HG03039 (cell line): Measurements from ENCODE around the gene OR2V2.
A peak's percentile ranks its signal among the peaks of the same experiment; 100 is the strongest.
"Not testable (repeated sequence)": the region's sequence is repeated elsewhere in the genome, so short reads cannot be mapped to it uniquely, and the experiment has no call there.

Experiments
- ATAC-seq: cut with Tn5 transposase; IDR thresholded peaks from one replicate; pipeline ENCODE4 v1.9.1; 2021; ENCODE audit warnings: mild to moderate bottlenecking, moderate library complexity; ENCODE audit not compliant: unreplicated experiment

Gene OR2V2

DNA sequence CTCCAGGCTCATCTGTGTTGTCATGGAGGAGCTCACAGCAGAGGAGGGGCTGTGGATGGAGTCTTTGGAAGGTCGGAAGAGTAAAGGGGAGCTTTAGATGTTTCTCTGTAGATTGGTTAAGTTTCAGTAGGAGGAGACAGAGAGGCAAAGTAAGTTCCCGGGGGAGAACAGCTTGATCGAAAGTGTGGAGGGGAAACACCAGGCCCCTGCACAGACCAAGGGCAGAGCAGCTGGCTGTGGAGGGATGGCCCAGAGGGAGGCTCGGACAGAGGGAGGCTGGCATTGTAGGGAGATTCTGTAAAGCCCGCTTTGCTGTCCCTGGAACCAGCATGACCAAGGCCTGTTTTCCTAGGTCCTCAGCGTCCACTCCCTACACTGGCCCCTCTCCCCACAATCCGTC lies 5.3 kb upstream of the OR2V2 start:
- ATAC-seq, result no peak

GRCh38 chr5:181145133-181145532 lies 2.3 kb upstream of the OR2V2 start:
- ATAC-seq, result no peak

DNA sequence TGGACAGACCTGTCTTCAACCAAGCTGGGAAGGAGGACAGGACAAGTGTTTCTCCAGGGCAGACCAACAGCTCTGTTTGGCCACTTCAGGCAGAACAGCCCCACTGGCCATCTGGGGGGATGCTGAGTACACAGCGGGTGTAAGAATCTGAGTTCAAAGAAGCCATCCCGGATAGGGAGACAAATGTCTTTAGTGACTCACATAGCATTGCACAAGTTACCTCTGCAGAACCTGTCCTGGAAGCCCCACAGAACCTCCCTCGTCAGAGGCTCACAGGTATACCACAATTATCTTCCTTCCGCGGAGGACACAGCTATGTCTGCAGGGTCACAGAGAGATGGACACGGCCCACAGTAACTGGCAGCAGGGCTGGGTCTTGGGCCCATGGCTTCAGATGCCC lies 2.0 kb downstream of the OR2V2 start:
- ATAC-seq, result no peak

GRCh38 chr5:181149806-181150733 lies 2.7 kb downstream of the OR2V2 start:
- no peak for ATAC-seq

DNA sequence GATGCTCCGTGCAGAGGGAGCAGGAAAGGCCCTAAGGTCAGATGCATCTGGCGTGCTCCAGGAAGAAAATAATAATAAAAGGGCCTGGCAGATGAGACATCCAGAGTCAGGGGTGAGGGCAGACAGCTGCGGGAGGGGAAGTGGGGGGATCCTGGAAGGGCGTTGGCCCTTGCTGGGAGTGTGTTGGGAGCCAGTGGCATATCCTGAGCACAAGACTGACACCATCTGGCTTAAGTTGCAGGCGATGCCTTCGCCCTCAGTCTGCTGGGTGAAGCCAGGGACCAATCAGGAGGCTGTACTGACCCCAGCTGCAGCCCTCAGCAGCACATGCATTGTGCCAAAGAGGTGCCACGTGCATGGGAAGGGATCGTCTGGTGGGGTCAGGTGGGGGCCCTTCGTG lies 3.8 kb downstream of the OR2V2 start:
- ATAC-seq, result no peak

GRCh38 chr5:181152406-181152805 lies 5.0 kb downstream of the OR2V2 start:
- ATAC-seq, result no peak

DNA sequence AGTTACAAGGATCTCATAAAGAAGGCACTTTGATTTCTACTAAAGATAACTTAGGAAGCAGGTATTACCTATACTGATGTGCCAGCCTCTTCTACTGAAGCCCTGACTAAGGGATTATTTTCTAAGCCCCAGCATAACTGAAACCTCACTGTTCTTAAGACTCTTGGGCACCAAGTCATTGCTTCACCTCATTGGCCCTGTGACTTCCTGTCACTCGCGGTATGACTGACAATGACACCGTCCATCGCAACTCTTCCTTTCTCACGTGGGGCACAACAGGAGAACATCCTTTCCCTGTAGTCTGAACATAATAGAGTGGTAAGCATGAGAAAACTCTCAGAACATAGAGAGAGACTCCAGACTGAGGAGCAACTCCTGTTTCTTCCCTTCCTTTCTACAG lies 6.4 kb downstream of the OR2V2 start:
- ATAC-seq, result no peak

DNA sequence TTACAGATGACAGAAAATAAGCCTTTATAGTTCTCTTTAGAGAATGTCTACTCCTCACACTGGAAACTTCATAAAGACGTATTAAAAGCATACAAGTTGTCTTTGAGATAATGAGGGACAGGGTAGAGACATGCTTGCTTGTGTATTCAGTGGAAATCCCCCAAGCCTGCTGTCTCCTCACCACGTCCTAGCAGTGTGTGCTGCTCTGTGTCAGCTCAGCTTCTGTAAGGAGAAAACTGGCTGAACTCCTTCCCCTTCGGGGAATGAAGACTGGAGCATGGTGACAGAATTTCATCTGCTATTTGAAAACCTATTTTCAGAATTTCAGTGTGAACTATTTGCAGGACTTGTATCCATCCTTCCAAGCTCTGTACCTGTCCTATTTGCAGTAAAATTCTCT lies 9.4 kb downstream of the OR2V2 start:
- no peak for ATAC-seq

GRCh38 chr5:181158869-181159268 lies 11.5 kb downstream of the OR2V2 start:
- ATAC-seq, result no peak

DNA sequence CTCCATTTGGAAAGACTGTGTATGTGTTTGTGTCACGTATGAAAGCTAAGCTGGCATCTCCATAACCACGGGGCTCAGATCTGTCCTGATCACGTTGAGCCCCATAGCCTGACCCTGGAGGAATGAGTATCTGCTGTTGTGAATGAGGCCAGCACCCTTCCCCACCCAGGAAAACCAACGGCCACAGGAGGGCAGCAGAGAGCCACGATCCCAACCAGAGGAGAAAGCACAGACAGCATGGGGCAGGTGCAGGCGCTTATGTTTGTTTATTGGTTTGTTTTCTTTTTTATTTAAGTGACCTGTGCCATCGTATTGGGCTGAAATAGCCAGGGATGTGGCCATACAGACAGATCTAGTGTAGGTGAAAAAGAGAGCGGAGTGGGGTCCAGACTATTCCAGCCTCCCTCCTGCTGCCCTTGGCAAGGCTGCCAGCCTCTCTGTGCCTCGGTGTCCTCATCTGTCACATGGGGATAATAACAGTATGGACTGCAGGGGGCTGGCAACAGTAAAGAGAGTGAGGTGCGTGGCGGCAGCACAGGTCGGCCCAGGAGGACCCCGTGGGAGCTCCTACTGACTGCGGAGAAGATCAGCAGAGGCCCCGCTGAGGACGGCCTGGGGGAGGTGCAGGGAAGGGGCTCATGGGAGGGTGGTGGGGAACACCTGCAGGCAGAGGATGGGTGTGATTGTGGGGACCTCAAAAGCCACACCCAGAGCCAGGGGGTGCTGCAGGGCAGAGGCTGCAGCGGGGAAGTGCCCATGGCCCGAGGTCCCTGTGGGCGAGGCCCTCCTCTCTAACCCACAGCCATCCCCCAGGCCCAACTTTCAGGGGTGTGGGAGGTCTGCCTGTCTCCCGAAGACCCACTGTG lies 12.1 kb downstream of the OR2V2 start:
- ATAC-seq, result peak; percentile 48

GRCh38 chr5:181160152-181160754 lies 12.9 kb downstream of the OR2V2 start:
- ATAC-seq, result peak; percentile 53

DNA sequence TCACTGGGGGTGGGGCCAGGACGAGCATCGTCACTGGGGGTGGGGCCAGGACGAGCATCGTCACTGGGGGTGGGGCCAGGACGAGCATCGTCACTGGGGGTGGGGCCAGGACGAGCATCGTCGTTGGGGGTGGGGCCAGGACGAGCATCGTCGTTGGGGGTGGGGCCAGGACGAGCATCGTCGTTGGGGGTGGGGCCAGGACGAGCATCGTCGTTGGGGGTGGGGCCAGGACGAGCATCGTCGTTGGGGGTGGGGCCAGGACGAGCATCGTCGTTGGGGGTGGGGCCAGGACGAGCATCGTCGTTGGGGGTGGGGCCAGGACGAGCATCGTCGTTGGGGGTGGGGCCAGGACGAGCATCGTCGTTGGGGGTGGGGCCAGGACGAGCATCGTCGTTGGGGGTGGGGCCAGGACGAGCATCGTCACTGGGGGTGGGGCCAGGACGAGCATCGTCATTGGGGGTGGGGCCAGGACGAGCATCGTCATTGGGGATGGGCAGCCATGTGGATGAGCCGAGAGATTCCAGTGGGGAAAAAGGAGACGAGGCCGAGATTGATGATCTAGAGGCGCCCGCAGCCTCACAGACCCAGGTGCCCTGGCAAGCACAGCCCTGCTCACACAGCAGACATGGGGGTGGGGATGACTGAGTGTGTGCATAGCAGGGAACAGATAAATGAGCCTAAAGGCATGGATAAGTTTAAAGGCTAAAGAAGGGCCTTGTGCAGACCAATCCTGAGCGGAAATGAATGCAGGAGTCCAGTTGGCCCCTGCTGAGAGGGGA lies 13.6 kb downstream of the OR2V2 start:
- ATAC-seq, result not testable (repeated sequence)

DNA sequence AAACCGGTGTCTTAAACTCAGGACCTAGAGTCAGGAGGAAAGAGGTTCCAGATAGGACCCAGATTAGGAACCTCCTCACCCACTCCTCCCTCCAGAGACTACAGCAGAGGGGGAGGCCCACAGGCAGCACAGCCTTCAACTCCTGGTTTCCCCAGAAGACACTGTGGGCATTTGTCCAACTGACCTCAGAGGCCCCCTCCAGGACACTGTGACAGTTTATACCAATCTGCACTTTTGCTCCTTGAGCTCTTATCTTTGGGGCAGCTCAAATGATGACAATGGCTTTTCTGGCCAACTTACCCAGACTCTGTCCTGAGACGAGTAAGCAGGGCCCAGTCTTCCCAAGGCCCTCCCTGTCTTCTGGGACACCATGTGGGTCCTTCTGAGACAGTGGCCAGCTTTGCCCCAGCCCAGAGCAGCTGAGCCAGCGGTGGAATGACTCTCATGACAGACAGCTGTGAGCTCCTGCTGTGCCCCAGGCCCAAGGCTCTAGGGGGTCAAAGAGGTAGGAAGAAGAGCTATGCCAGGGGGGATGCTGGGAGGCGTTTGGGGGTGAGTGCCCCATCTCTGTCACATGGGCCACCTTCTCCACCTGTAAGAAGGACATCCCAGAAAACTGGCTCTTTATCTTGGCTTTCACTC lies 14.3 kb downstream of the OR2V2 start:
- ATAC-seq, result no peak

DNA sequence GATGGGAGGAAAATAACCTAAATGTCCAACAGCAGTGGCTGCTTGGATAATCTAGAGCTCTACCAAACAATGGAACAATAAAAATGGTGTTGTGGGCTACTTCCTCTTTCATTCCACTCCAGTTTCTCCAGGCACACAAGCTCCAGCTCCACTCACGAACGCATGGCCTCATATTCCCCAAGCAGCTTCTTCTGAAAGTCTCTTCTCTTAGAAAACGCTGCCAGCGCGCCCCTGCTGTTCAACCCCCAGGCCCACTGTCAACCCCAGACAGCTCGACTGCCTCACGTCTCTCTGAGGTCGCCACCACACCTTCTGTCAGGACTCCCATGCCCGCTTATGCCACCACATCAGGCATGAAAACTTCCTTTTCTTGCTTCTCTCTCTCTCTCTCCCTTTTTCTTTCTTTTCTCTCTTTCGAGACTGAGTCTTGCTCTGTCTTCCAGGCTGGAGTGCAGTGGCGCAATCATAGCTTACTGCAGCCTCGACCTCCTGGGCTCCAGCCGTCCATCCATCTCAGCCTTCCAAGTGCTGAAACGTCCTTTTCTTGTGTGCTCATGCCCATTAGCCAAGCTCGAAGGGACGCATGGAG lies 16.2 kb downstream of the OR2V2 start:
- no peak for ATAC-seq

DNA sequence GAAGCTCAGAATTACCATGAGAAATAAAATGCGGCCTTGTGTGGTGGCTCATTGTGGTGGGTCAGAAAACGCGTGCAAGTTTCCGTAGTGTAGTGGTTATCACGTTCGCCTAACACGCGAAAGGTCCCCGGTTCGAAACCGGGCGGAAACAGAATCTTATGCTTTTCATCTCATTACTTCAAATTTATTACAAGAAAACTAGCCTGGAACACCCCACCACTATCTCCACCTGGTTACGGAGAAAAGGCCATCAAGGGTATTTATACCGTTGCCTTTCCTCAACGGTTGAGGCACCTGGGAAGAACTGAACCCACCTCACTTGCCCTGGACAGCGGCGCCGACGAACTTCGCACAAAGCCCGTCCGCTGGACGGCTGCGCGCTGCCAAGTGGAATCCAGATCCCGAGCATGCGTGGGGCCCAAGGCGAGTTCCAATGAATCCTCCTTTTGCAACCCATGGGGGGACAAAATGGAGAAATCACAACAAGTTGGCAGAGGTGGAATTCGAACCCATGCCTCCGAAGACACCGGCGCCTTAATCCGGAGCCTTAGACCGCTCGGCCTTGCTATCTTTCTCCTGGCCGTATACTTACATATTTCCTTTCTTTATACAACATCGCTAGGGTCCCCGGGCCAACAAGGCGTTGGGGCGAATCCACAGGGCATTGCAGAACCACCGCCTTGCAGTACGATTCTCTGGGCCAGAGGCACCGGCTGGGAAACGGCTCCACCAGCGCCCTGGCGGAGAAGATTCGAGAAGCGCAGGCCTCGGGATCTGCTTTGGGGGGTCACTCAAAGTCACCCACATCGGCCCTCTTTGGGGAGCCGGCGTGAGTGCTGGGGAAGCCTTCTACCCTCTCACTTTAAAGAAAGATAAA lies 16.9 kb downstream of the OR2V2 start:
- no peak for ATAC-seq

DNA sequence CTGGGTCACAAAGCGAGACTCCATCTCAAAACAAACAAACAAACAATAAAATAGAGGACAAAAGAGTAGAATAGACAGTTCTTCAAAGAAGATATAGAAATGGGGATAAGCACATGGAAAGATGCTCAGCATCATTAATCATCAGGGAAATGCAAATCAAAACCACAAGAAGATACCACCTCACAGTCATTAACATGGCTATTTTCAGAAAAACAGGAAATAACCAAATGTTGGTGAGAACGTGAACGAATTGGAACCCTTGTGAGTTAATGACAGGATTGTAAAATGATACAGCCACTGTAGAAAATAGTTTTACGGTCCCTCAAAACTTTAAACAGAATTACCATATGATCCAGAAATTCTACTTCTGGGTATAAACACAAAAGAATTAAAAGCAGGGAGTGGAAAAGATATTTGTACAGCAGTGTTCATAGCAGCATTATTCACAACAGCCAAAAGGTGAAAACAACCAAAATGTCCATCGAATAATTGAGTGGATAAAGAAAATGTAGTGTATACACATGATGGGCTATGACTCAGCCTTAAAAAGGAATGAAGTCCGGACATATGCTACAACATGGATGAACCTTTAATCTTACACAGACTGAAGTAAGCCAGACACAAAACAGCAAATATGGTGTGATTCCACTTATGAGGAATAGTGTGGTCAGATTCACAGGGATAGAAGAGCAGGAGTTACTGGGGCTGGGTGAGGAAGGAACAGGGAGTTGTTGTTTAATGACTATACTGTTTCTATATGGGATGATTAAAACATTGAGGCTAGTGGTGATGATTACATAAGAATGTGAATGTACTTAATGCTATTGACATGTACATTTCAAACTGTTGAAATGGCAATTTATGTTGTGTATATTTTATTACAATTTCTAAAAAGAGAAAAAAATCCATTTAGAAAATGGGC lies 19.7 kb downstream of the OR2V2 start:
- no peak for ATAC-seq

DNA sequence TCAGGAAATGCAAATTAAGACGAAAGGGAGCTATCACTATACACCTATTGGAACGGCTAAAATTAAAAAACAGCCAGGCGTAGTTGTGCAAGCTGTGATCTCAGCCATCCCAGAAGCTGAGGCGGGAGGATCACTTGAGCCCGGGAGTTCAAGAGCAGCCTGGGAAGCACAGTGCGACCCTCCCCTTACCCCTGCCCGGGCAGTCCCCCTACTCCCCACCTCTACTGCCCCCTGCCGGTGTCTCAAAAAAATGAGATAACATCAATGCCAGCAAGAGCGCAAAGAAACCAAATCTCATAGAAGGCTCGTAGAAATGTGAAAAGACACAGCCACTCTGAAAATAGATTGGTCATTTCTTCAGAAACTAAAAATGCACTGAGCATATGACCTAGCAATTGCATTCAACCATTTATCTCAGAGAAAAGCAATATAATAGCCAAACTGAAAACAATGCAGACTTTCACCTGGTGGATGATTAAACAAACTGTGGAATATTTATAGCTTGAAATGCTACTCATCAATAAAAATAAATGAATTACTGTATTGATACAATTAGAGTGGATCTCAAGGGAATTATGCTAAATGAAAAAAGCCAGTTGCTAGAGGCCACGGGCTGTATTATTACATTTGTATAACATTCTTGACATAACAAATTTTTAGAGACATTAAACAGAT lies 20.6 kb downstream of the OR2V2 start:
- no peak for ATAC-seq
